SU-DHL-6 (cell line): ENCODE results near the gene FNBP1L.

ENCODE experiments used
- CTCF ChIP-seq: fragments of 200-600 bp; sonication (generic); IDR thresholded peaks from one replicate; pipeline ENCODE4 v1.5.1; 2017; ENCODE audit warnings: antibody characterized with exemption, mild to moderate bottlenecking, low read length, moderate library complexity; ENCODE audit not compliant: insufficient read depth, poor library complexity, severe bottlenecking
- EZH2phosphoT487 ChIP-seq: fragments of 200-600 bp; sonication (generic), shearing (Covaris generic); conservative IDR thresholded peaks from 2 replicates; pipeline ENCODE4 v1.6.1; 2018; ENCODE audit warnings: mild to moderate bottlenecking, antibody characterized with exemption, low read length, moderate library complexity, mixed read lengths

GRCh38 chr1:93448983-93449804 is 1.3 kb downstream of the FNBP1L start:
- TF ChIP-seq CTCF (no peak), EZH2phosphoT487 (no peak)
